ENCODE data around the gene AGPAT2.
A peak's percentile ranks its signal among the peaks of the same experiment; 100 is the strongest.

Gene AGPAT2

DNA sequence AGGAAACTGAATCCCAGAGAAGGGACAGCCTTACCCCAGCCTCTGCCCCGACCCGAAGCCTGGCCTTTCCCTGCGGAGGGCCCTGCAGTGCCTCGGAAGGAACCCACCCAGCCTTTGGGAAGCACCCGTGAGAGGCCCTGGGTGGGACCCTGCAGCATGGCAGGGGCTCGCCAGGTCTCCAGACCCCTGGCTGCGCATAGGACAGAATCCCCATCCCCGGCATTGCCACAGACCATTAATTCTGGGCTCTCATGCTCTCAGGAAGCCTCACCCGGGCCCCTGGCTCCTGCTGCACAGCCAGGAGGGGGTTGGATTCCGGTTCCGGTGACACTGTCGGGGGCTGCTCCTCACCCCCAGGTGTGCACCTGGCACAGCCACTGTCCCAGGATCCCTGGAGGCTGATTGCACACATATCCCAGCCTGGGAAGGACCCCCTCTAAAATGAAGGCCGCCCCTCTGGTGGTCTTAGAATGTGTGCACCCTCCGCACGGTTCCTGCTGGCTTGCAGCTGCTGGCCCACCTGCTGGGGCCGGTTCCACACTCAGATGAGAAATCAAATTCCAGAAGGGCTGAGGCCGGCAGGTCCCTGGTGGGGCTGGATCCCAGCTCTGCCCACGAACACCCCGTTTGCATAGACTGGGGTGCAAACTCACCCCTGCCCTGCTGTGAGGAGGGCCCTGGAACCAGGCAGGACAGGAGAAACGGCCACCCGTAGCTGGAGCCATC, 19.9 kb downstream of the AGPAT2 start:
- H3K4me3 ChIP-seq (ENCODE audit: low read depth, low read length): no peak overlapping the region
- DNase-seq (ENCODE audit: low read depth): no peak

DNA sequence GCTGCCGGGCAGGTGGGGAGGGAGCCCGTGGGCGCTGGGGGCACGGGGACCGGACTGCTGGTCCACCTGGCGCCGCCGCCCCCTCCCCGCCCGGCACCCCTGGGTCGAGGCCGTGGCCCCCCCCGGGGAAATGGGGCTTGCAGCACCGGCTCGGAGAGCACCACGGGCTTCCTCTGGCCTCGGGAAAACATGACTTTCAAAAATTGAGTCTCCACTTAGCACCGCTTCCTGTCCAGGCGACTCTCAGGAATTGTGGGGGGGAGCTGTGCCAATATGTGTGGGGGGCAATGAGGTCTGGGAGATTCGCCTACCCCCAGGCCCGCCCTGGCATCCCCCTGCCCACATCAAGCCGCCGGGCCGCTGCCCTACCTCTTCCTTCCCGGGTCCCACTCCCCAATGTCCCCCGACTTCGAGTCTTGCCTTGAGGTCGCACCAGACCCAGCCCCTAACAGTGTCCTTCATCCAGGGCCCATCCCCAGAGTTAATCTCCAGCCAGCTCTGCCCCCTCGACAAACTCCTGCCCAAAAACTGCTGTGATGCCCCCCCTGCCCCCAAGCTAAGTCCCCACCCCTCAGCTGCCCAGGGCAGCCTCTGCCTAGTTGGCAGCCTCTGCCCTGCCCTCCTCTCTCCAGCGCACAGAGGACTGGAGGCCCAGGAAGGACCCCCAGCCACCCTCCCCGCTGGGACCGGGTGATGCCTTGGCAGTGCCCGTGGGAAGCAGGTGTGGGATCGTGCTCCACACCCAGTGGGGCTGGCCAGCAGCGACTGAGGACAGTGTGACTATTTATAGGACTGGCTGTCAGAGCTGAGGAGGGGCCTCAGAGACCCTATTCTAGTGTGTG, 20.7 kb downstream of the AGPAT2 start:
- peak overlapping the region; percentile 31 for H3K4me3 ChIP-seq (ENCODE audit: low read depth, low read length)
- DNase-seq (ENCODE audit: low read depth): no peak

DNA sequence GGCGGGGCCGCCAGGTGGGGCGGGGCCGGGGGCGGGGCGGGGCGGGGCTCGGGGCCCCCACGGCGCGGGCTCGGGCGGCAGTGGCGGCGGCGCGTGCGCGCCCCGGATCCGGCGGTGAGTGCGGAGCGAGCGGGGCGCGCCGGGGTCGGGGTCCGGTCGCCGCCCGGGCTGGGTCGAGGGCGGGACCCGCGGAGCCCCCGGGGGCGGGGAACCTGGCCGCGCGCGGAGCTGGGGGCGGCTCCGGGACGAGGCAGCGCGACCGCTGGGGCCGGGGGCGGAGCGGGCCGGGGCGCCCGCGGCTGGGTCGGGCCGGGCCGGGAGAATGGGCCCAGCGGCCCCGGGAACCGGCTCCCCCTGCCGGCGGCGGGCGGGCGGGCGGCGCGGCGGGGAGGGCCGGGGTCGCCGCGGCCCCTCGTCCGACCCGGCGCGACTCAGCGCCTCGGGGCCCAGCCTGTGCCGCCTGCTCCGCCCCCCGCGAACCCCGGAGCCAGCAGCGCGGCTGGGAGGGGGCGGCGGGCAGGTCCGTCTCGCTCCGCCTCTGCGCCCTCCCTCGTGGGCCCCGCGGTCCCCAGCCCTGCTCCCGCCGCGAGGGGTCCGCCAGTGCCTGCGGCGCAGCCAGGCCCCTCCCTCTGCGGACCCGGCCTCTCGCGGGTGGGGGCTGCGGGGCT, 21.4 kb downstream of the AGPAT2 start:
- peak overlapping the region; percentile 45 for H3K4me3 ChIP-seq (ENCODE audit: low read depth, low read length)
- no peak for DNase-seq (ENCODE audit: low read depth)

DNA sequence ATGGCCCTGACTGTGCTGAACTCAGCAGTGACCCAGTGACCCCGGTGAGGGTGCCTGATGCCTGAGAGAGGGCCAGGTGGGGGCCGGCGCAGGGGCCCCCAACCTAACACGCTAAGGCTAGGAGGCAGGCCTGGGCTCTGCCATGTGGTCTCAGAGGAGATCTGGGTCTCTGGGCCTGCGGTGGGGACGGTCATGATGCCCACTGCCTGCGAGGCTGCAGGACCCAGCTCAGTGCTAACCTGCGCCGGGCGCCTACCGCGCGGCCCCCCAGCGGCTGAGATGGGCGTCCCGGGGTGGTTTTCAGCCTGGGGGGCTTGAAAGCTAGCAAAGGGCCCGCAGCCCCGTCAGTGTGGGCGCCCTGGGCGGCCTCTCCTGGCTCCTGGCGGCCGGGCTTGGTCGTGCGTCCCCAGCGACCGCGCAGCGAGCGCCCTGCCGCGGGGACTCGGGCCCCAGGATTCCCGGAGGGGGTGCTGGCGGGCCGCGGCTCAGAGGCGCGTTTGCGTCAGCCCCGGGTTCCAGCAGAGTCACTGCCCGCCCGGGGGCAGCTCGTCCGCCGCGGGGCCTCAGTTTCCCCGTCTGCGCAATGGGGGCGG, 22.1 kb downstream of the AGPAT2 start:
- no peak for DNase-seq (ENCODE audit: low read depth)
- H3K4me3 ChIP-seq (ENCODE audit: low read depth, low read length): peak overlapping the region; percentile 45

DNA sequence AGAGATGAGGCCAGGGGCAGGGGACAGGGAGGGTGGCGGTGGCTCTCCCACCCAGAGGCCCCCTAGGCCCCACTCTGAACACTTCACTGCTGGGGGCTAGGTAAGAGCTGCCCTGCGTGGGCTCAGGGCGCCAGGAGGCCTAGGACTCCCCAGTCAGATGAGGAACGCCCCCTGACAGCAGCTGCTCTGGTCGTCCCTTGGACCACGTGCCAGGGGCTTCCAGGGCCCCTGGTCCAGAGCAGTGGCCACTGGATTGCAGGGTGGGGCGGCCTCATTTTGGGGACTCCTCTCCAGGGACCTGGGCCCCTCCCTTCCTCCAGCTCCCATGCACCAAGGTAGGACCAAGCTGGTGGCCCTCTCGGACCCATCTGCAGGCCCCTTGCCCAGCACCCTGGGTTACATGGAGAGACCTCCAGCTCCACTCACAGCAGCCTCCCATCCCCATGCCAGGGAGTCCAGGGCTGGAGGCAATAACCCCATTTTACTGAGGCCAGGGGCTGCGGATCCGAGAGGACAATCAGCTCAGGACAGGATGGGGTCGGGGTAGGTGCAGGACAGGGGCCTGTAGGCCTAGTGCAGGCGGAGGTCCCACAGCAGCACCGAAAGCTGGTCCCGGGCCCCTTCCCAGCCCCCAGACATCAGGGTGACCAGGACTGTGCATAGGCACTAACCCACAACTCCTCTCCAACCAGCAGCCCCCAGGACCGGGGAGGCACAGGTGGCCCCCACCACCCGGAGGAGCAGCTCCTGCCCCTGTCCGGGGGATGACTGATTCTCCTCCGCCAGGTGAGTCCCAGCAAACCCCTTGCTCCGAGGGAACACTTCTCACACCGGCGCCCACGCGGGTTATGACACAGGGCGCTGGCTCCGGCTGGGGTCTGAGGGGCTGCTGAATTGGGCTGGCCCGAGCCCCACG, 23.0 kb downstream of the AGPAT2 start:
- no peak for DNase-seq (ENCODE audit: low read depth)
- H3K4me3 ChIP-seq (ENCODE audit: low read depth, low read length): no peak overlapping the region

DNA sequence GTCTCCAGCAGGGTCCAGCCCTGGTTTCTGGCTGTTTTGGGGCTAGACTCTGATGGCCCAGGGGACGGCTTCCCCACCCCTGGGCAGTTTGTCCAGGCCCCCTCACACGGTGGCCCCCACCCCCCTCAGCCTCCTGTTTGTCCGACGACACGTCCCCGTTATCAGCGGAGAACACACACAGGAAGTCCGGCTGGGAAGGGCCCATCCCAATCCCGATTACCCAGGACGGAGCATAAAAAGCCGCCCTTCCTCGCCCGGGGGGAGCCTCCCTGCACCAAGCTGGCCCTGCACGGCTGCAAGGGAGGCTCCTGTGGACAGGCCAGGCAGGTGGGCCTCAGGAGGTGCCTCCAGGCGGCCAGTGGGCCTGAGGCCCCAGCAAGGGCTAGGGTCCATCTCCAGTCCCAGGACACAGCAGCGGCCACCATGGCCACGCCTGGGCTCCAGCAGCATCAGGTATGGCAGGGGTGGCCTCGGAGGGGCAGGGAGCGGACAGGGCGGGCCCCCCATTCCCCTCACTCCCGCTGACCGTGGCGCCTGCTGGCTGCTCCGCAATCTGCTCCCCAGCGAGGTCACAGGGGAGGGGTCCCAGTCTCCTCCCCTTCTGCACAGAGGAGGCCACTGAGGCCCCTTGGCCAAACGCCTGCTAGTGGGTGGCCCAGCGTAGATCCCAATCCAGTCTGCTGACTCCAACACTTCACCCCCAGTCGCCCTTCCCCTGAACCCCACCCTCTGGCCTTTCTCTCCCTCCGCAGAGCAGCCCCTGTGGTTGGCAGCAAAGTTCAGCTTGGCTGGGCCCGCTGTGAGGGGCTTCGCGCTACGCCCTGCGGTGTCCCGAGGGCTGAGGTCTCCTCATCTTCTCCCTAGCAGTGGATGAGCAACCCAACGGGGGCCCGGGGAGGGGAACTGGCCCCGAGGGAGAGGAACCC, 24.3 kb downstream of the AGPAT2 start, which contains the start of gene EGFL7:
Gene EGFL7, plus strand, starts transcription at position 261 of the 926 bp plus-strand sequence. CDS start 5,367 bp downstream, outside the sequence.
- no peak for DNase-seq (ENCODE audit: low read depth)

DNA sequence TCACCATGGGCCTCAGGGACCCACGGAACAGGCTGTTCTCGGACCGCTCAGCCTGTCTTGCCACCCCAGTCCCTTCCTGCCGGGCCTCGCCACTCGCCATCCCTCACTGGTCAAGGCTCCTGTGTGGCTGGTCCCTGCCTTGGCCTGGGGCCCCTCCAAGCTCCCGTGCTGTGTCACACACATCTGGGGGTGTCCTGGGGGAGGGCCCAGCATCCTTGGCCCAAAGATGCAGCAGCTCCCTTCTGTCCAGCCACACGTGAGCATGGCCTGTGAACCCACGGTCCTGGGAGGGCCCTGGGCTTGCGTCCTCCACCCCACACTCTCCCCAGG, 25.0 kb downstream of the AGPAT2 start:
- H3K4me3 ChIP-seq (ENCODE audit: low read depth, low read length): no peak overlapping the region
- no peak for DNase-seq (ENCODE audit: low read depth)

More for the DNA sequence above, 24.3 kb downstream of the AGPAT2 start, which contains the start of gene EGFL7:
- no peak within 1 kb of the TSS for H3K4me3 ChIP-seq (ENCODE audit: low read depth, low read length)

DNA sequence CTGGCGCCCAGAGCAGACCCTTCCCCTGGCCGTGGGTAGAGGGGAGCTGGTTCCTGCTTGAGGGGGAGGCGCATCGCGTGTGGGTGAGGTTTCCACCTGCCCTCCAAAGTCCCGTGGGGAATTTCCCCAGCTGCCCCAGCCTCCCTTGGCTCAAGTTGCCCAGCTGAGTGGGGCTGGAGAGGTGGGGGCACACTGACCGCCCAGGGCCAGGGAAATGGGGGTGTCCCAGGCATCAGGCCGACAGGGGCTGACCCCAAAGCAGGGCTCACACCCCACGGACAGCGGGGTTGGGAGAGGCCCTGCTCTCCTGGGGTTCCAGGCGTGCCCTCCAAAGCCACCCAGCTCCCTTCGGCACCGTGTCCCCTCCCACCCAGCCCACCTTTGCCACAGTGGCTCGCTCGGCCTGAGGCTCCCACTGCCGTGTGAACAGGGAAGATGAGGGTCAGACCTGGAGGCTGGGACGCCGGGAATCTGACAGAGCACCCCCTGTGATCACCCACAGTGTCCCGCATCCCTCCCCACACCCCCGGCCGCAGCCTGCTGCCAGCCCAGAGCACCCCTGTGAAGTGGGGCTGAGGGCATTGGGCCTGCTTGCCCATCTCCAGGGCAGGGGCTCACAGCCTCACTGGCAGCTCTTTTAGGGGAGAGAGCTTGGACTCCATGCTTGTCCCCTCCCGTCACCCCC, 25.5 kb downstream of the AGPAT2 start:
- no peak overlapping the region for H3K4me3 ChIP-seq (ENCODE audit: low read depth, low read length)

DNA sequence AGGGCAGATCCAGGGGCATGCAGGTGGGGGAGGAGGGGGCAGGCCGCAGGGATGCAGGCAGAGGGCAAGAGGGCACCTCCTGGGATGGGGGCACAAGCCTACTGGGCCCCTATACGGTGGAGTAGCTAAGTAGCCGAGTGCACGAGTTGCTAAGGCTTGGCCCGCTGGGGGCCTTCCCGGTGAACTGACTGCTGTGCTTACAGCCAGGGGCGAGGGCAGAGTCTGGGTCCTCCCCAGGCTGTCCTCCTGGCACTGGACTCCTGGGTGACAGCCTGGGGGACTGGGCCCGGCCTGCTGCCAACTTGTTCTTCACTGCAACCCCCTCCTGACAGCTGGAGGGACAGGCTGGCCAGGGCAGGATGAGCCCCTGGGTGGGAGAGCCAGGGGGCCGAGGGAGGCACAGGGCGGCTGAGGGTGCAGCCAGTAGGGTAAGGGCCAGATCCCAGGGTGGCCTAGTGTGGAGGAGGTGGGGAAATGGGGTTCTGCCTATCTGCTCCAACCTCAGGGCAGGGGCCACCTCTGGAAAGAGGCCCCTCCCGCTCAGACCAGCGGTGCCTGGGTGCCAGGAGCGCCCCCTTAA, 26.2 kb downstream of the AGPAT2 start:
- no peak for DNase-seq (ENCODE audit: low read depth)
- H3K4me3 ChIP-seq (ENCODE audit: low read depth, low read length): no peak overlapping the region

More for the DNA sequence above, 25.5 kb downstream of the AGPAT2 start:
- no peak for DNase-seq (ENCODE audit: low read depth)

DNA sequence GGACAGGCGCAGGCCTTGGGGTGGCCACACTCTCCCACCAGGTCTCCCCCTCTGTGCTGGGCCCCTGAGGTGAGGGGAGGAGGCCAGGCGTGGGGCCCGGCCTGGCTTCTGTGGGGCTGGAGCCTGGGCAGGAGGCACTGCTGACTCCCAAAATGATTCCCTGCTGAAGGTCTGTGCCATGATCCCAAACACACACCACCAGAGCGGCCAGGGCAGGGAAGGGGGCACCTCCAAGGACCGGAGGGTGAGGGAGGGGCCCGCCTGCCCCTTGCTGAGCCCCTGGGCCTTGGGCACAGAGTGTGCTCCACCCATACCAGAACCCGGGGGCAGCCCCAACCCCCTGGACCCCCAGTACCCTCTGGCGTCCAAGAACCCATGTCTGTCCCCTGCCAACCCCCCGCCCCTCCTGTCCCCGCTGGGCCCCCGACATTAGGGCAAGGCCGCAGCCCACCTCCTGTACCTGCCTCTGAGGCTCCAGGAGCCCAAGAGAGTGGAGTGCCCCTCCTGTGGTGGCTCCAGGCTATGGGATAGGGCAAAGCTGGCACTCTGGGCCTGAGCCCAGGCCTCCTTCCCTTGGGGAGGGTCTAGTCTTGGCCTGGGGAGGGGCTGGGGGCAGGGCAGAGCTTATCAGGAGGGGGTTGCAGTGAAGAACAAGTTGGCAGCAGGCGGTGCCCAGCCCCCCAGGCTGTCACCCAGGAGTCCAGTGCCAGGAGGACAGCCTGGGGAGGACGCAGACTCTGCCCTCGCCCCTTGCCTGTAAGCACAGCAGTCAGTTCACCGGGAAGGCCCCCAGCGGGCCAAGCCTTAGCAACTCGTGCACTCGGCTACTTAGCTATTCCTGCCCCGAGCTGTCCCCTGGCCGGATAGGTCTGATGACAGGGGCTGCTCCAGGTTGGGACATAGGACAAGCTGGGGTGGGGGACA, 27.1 kb downstream of the AGPAT2 start:
- no peak for DNase-seq (ENCODE audit: low read depth)
- no peak overlapping the region for H3K4me3 ChIP-seq (ENCODE audit: low read depth, low read length)

DNA sequence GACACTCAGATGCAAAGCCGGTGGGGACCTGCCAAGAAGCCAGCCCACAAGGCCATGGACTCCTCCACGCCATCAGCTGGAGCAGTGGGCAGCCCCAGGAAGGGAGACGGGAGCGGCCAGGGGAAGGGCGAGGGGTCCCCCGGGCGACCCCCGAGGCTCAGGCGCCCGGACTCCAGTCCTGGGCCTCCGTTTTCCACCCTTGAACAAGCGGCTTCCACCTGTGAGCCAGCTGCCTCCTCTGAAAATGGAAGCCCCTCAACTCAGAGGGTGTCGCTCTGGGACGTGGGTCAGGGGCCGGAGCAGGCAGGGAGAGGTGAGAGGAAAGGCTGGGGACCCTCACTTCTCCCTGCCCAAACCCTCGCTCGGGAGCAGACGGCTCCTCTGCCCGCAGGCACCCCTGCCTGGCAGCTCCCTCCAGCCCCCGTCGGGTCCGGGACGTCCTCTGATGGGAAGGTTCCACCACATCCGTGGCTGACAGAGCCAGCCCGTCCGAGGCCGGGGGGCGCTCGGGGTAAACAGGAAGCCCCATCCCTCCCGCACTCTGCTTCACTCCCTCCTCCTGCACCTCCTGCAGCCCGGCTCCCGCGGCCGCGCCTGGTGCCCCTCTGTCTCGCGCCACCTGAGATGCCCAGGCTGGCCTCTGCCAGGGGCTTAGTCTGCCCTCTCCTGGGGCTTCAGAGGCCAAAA, 28.3 kb downstream of the AGPAT2 start:
- DNase-seq (ENCODE audit: low read depth): no peak
- no peak overlapping the region for H3K4me3 ChIP-seq (ENCODE audit: low read depth, low read length)

DNA sequence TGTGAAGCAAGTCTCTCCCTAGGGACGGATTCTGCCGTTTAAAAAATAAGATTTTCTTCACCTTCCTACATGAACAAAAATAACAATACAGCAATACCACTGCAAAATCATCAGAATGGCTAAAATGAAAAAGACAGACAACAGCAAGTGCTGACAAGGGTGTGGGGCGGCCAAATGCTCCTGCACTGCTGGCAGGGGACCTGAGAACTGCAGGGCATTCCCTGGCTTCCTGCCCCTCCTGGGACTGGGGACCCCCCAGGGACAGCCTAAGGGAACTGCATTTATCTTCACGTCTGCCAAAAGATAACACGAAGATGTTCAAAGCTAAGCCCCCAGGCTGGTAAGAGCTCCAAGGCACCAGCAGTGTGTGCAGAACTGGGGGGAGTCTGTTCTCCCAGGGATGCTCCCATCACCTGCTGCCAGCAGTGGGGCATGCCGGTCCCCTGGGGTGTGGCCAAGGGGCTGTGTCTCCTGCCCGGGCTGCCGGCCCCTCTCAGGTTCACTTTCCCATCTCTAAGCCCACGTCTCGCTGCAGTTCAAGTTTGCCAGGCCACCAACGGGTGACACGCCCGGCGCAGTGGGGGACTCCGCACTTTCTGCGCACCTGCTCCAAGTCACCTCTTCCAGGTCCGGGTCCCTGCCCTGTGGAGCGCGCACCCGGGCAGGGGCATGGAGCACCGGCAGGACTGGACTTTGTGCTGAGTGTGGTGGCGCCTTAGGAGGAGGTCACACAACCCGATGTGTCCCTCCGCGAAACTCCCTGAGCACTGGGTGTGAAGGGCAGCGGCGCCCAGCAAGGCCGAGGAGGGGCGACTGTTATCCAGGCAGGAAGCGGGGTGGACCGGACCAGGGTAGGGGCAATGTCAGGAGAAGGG, 29.0 kb downstream of the AGPAT2 start:
- no peak for DNase-seq (ENCODE audit: low read depth)

DNA sequence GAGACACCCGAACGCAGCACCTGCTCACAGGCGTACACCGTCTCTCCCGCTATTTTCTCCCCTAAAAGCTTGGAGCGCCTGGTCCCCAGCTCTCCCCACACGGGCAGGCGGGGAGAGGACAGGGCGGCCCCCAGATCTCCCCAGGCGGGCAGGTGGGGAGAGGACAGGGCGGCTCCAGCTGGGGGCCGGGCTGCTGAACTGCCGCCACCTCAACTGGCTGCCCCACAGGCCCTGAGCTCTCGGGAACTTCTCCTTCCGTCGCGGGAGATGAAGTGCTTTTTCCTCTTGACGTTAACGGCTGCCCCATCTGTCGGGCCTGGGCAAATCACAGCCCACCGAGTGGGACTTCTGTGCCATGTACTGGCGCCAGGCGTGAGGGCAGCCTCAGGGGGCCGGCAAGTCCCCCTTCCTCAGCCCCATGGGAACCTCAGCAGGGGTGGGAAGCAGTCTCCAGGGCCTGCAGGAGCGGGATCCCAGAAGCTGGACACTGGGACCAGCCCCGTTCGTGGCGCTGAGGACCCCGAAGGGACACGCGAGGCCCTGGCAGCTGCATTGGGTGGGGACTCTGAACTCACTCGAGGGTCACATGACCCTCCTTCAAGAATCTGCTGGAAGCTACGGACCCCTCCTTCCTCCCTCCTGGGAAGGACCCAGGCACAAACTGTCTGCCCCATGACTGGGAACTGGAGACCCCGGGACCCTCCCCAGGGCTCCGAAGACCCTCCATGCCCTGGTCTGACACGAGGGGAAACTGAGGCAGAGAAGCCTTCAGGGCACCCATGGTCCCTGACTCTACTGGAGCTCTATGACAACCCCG, 30.3 kb downstream of the AGPAT2 start:
- no peak overlapping the region for H3K4me3 ChIP-seq (ENCODE audit: low read depth, low read length)
- no peak for DNase-seq (ENCODE audit: low read depth)

More for the DNA sequence above, 29.0 kb downstream of the AGPAT2 start:
- no peak overlapping the region for H3K4me3 ChIP-seq (ENCODE audit: low read depth, low read length)

All from skeletal muscle cell (primary cell).